ENCODE measurements around the gene APOF. TPM values are rescaled to one million over a fixed set of nuclear protein-coding genes. Genes with fewer than 3 reads are reported as not detected.

The APOF gene
- total and polyA plus RNA-seq, 2 of the 13 experiments (the other 11 are each of a cell fraction or from before 2014, with no cell fraction given), result 3.3 to 23.9 TPM

DNA sequence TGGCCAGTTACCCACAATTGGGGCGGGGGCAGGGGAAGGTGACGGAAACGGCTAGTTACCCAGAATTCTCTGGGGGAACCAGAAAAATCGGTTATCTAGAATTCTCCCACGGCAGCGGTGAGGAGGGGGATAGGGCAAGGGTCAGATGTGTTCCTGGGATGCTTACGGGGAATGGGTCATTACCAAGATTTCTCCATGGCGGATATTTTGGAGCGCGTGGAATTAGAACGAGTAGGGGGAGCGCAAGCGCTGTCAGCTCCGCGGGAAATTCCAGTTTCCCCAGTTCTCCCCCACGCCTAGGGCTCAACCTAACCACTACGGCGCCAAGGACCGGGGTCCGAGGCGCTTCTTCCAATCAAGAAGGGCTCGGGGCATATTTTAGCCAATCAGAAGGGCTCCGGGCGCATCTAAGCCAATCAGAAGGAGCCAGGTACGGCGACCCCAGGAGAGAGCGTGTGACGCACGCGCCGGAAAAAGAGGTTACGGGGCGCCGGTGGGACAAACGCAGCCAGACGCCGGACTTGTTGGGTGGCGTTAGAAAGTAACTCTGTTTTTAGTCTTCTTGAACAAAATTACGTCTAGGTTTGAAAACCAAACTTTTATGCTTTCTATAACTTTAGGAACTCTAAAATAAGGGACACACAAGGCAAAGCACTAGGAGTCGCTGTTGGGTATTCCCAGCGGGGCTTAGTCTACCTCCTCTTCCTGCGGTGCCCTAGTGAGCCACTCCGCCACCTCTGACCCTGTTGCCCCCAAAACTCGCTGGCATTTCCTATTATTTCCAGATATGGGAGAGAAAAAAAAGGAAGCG is 28.8 kb downstream of the APOF start, which contains the start of gene PAN2 (continued):
- TF ChIP-seq, protein P1, sequence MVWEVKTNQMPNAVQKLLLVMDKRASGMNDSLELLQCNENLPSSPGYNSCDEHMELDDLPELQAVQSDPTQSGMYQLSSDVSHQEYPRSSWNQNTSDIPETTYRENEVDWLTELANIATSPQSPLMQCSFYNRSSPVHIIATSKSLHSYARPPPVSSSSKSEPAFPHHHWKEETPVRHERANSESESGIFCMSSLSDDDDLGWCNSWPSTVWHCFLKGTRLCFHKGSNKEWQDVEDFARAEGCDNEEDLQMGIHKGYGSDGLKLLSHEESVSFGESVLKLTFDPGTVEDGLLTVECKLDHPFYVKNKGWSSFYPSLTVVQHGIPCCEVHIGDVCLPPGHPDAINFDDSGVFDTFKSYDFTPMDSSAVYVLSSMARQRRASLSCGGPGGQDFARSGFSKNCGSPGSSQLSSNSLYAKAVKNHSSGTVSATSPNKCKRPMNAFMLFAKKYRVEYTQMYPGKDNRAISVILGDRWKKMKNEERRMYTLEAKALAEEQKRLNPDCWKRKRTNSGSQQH (CRISPR knock-in tag; IDR thresholded peaks at IDR 0.05; ENCODE audit: low read depth), result peak; percentile 72; the same call in 1 of the 2 replicates
- TF ChIP-seq, protein P2, sequence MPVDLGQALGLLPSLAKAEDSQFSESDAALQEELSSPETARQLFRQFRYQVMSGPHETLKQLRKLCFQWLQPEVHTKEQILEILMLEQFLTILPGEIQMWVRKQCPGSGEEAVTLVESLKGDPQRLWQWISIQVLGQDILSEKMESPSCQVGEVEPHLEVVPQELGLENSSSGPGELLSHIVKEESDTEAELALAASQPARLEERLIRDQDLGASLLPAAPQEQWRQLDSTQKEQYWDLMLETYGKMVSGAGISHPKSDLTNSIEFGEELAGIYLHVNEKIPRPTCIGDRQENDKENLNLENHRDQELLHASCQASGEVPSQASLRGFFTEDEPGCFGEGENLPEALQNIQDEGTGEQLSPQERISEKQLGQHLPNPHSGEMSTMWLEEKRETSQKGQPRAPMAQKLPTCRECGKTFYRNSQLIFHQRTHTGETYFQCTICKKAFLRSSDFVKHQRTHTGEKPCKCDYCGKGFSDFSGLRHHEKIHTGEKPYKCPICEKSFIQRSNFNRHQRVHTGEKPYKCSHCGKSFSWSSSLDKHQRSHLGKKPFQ (CRISPR knock-in tag; IDR thresholded peaks at IDR 0.05; ENCODE audit: insufficient replicate concordance), result no peak
- TF ChIP-seq GABPA (IDR thresholded peaks at IDR 0.05; ENCODE audit: low read depth, low read length) (peak; percentile 40; the same call in 1 of the 2 replicates), GABPA (CRISPR knock-in tag; IDR thresholded peaks at IDR 0.05; ENCODE audit: low read depth) (peak; percentile 80), KDM4B (CRISPR knock-in tag; IDR thresholded peaks at IDR 0.05) (no peak), ZNF256 (CRISPR knock-in tag; conservative IDR thresholded peaks at IDR 0.05) (peak; percentile 45; the same call in 1 of the 2 replicates), ZNF496 (CRISPR knock-in tag; IDR thresholded peaks at IDR 0.05; ENCODE audit: insufficient replicate concordance) (no peak), NFATC3 (CRISPR knock-in tag; IDR thresholded peaks at IDR 0.05) (no peak), ZNF788 (CRISPR knock-in tag; IDR thresholded peaks at IDR 0.05; ENCODE audit: borderline replicate concordance) (peak; percentile 48; the same call in 1 of the 2 replicates), NCOA1 (CRISPR knock-in tag; IDR thresholded peaks at IDR 0.05) (no peak), KDM5A (IDR thresholded peaks at IDR 0.05; ENCODE audit: borderline replicate concordance, low read length) (peak; percentile 52; the same call in 1 of the 2 replicates), MIXL1 (CRISPR knock-in tag; IDR thresholded peaks at IDR 0.05) (peak; percentile 9; the same call in 1 of the 2 replicates), ESRRA (CRISPR knock-in tag; IDR thresholded peaks at IDR 0.05; ENCODE audit: low read depth) (0 out of 2 replicates have a peak, but pooled peaks have one; percentile 25), NKX3-1 (CRISPR knock-in tag; IDR thresholded peaks at IDR 0.05) (peak; percentile 7; the same call in 1 of the 2 replicates), ZNF7 (CRISPR knock-in tag; IDR thresholded peaks at IDR 0.05) (no peak), ZNF460 (CRISPR knock-in tag; IDR thresholded peaks at IDR 0.05; ENCODE audit: borderline replicate concordance) (no peak), SRY (CRISPR knock-in tag; IDR thresholded peaks at IDR 0.05) (no peak), HOXA5 (CRISPR knock-in tag; IDR thresholded peaks at IDR 0.05) (peak; percentile 65)
- TF ChIP-seq, protein P3, sequence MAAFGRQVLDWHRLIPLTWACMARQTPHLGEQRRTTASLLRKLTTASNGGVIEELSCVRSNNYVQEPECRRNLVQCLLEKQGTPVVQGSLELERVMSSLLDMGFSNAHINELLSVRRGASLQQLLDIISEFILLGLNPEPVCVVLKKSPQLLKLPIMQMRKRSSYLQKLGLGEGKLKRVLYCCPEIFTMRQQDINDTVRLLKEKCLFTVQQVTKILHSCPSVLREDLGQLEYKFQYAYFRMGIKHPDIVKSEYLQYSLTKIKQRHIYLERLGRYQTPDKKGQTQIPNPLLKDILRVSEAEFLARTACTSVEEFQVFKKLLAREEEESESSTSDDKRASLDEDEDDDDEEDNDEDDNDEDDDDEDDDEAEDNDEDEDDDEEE (CRISPR knock-in tag; IDR thresholded peaks at IDR 0.05), result no peak; the same call in 1 of the 2 replicates
- TF ChIP-seq, protein P4, sequence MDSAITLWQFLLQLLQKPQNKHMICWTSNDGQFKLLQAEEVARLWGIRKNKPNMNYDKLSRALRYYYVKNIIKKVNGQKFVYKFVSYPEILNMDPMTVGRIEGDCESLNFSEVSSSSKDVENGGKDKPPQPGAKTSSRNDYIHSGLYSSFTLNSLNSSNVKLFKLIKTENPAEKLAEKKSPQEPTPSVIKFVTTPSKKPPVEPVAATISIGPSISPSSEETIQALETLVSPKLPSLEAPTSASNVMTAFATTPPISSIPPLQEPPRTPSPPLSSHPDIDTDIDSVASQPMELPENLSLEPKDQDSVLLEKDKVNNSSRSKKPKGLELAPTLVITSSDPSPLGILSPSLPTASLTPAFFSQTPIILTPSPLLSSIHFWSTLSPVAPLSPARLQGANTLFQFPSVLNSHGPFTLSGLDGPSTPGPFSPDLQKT (CRISPR knock-in tag; IDR thresholded peaks at IDR 0.05; ENCODE audit: borderline replicate concordance), result no peak
- TF ChIP-seq, protein P5, sequence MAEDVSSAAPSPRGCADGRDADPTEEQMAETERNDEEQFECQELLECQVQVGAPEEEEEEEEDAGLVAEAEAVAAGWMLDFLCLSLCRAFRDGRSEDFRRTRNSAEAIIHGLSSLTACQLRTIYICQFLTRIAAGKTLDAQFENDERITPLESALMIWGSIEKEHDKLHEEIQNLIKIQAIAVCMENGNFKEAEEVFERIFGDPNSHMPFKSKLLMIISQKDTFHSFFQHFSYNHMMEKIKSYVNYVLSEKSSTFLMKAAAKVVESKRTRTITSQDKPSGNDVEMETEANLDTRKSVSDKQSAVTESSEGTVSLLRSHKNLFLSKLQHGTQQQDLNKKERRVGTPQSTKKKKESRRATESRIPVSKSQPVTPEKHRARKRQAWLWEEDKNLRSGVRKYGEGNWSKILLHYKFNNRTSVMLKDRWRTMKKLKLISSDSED (CRISPR knock-in tag; IDR thresholded peaks at IDR 0.05), result no peak
